HEK293T (cell line): ENCODE measurements around the gene ANKRD12.

ENCODE experiments used
- ARNT ChIP-seq: fragments of 450-650 bp; IDR thresholded peaks from 2 replicates; pipeline ENCODE4 v1.6.1; 2017; ENCODE audit warnings: mild to moderate bottlenecking
- BHLHE40 ChIP-seq: fragments of 450-650 bp; IDR thresholded peaks from 2 replicates; pipeline ENCODE4 v1.6.1; 2016; ENCODE audit warnings: mild to moderate bottlenecking, moderate library complexity, borderline replicate concordance
- FOXM1 ChIP-seq: fragments of 450-650 bp; IDR thresholded peaks from 2 replicates; pipeline ENCODE4 v1.6.1; 2017; ENCODE audit warnings: mild to moderate bottlenecking, borderline replicate concordance
- L3MBTL2 ChIP-seq: fragments of 450-650 bp; conservative IDR thresholded peaks from 2 replicates; pipeline ENCODE4 v1.6.1; 2016; ENCODE audit warnings: mild to moderate bottlenecking
- NFRKB ChIP-seq: fragments of 450-650 bp; IDR thresholded peaks from 2 replicates; pipeline ENCODE4 v1.6.1; 2016; ENCODE audit warnings: mild to moderate bottlenecking, moderate library complexity
- SP1 ChIP-seq: fragments of 450-650 bp; IDR thresholded peaks from 2 replicates; pipeline ENCODE4 v1.6.1; 2017

DNA sequence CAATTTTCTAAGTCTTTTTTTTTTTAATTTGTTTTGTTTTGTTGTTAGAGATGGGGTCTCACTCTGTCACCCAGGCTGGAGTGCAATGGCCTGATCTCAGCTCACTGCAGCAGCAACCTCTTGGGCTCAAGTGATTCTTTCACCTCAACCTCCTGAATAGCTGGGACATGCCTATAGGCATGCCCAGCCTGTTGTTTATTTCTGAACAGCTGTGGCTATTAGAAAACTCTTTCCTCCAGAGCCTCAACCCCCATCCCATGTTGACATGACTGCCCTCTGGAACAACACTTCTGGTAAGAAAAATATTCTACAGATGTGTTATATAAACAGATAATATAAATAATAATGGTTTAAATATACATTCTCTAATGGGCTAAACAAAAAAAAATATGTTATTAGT lies 153.6 kb downstream of the ANKRD12 start:
- TF ChIP-seq L3MBTL2 (no peak), SP1 (no peak), NFRKB (no peak), ARNT (no peak), BHLHE40 (no peak), FOXM1 (no peak)
